Panc1 (cell line): ENCODE results near the gene SHROOM3.

Experiments used
- CTCF ChIP-seq: fragments of 450-650 bp; IDR thresholded peaks from 2 replicates; pipeline ENCODE4 v1.5.1; 2017; ENCODE audit warnings: mild to moderate bottlenecking
- POLR2AphosphoS5 ChIP-seq: IDR thresholded peaks from 2 replicates; pipeline ENCODE4 v1.6.1; 2012; ENCODE audit warnings: mild to moderate bottlenecking, low read depth, low read length, moderate library complexity
- REST ChIP-seq, 2 experiments: IDR thresholded peaks; 2 replicates each; pipeline ENCODE4 v1.6.1; 2011 to 2012; ENCODE audit warnings: low read depth in 2 of 2, control low read depth in 1 of 2, low read length in 1 of 2, mild to moderate bottlenecking in 1 of 2, moderate library complexity in 1 of 2; ENCODE audit not compliant: insufficient read depth in 1 of 2

- TF ChIP-seq CTCF (no peak), REST (IDR thresholded peaks at IDR 0.05; ENCODE audit: insufficient read depth in 1 of 2, low read depth in 2 of 2, low read length in 1 of 2) (no peak), POLR2AphosphoS5 (no peak)
These were observed 54.7 kb downstream of the SHROOM3 start for GRCh38 chr4:76489686-76490161.
